ENCODE data around the gene COX6A2.
A peak's percentile ranks its signal among the peaks of the same experiment; 100 is the strongest.

COX6A2 gene

GRCh38 chr16:31390504-31391041 lies 37.6 kb downstream of the COX6A2 start:
- TF ChIP-seq CTCF (conservative IDR thresholded peaks at IDR 0.05) (no peak), ZFX (IDR thresholded peaks at IDR 0.05) (no peak)
- H3K27ac ChIP-seq = no peak overlapping the region

- TF ChIP-seq ZFX (IDR thresholded peaks at IDR 0.05) (no peak), CTCF (conservative IDR thresholded peaks at IDR 0.05) (no peak)
- H3K27ac ChIP-seq = no peak overlapping the region
Measured at GRCh38 chr16:31388535-31388934, 39.6 kb downstream of the COX6A2 start.

- TF ChIP-seq ZFX (IDR thresholded peaks at IDR 0.05) = no peak
- no peak for TF ChIP-seq CTCF (conservative IDR thresholded peaks at IDR 0.05)
- H3K27ac ChIP-seq = no peak overlapping the region
Measured at GRCh38 chr16:31386157-31386984, 41.8 kb downstream of the COX6A2 start.

- H3K27ac ChIP-seq = no peak overlapping the region
- TF ChIP-seq ZFX (IDR thresholded peaks at IDR 0.05) (no peak), CTCF (conservative IDR thresholded peaks at IDR 0.05) (no peak)
Measured at GRCh38 chr16:31385680-31386079, 42.5 kb downstream of the COX6A2 start.

- TF ChIP-seq ZFX (IDR thresholded peaks at IDR 0.05) (no peak), CTCF (conservative IDR thresholded peaks at IDR 0.05) (peak; percentile 92)
- no peak overlapping the region for H3K27ac ChIP-seq
Measured at GRCh38 chr16:31382485-31383161, 45.5 kb downstream of the COX6A2 start.

GRCh38 chr16:31380201-31380600 lies 48.0 kb downstream of the COX6A2 start:
- TF ChIP-seq ZFX (IDR thresholded peaks at IDR 0.05) (no peak), CTCF (conservative IDR thresholded peaks at IDR 0.05) (no peak)

More at GRCh38 chr16:31380201-31380600, 48.0 kb downstream of the COX6A2 start:
- H3K27ac ChIP-seq = no peak overlapping the region
